WERI-Rb-1 (cell line): ENCODE measurements around the gene PARP14.

Experiments used
- DNase-seq: peaks from one replicate; pipeline ENCODE4 v3.0.0-alpha.2; 2020
- H3K27ac ChIP-seq: fragments of 250-450 bp; sonication (Bioruptor Pico); 2 replicates; pipeline ENCODE4 v1.5.1; 2020; ENCODE audit warnings: mild to moderate bottlenecking, moderate library complexity
- H3K27me3 ChIP-seq: fragments of 250-450 bp; sonication (Bioruptor Pico); 2 replicates; pipeline ENCODE4 v1.5.1; 2021; ENCODE audit warnings: mild to moderate bottlenecking, low read depth, moderate library complexity; ENCODE audit not compliant: insufficient read depth, severe bottlenecking
- H3K36me3 ChIP-seq: fragments of 250-450 bp; sonication (Bioruptor Pico); 2 replicates; pipeline ENCODE4 v1.5.1; 2020; ENCODE audit warnings: mild to moderate bottlenecking, moderate library complexity
- H3K4me3 ChIP-seq: 2 replicates; pipeline ENCODE4 v1.5.1; 2011; ENCODE audit warnings: low read depth, mild to moderate bottlenecking, control low read depth, low read length
- H3K9me3 ChIP-seq: fragments of 250-450 bp; sonication (Bioruptor Pico); 2 replicates; pipeline ENCODE4 v1.5.1; 2021; ENCODE audit warnings: mild to moderate bottlenecking, moderate library complexity; ENCODE audit not compliant: severe bottlenecking
- TF ChIP-seq, protein P1 (sequence below): IDR thresholded peaks from 2 replicates; pipeline ENCODE4 v1.5.1; 2011; ENCODE audit warnings: low read depth, mild to moderate bottlenecking, control low read depth, inconsistent platforms, low read length

Gene PARP14, protein sequence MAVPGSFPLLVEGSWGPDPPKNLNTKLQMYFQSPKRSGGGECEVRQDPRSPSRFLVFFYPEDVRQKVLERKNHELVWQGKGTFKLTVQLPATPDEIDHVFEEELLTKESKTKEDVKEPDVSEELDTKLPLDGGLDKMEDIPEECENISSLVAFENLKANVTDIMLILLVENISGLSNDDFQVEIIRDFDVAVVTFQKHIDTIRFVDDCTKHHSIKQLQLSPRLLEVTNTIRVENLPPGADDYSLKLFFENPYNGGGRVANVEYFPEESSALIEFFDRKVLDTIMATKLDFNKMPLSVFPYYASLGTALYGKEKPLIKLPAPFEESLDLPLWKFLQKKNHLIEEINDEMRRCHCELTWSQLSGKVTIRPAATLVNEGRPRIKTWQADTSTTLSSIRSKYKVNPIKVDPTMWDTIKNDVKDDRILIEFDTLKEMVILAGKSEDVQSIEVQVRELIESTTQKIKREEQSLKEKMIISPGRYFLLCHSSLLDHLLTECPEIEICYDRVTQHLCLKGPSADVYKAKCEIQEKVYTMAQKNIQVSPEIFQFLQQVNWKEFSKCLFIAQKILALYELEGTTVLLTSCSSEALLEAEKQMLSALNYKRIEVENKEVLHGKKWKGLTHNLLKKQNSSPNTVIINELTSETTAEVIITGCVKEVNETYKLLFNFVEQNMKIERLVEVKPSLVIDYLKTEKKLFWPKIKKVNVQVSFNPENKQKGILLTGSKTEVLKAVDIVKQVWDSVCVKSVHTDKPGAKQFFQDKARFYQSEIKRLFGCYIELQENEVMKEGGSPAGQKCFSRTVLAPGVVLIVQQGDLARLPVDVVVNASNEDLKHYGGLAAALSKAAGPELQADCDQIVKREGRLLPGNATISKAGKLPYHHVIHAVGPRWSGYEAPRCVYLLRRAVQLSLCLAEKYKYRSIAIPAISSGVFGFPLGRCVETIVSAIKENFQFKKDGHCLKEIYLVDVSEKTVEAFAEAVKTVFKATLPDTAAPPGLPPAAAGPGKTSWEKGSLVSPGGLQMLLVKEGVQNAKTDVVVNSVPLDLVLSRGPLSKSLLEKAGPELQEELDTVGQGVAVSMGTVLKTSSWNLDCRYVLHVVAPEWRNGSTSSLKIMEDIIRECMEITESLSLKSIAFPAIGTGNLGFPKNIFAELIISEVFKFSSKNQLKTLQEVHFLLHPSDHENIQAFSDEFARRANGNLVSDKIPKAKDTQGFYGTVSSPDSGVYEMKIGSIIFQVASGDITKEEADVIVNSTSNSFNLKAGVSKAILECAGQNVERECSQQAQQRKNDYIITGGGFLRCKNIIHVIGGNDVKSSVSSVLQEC (N-terminal part only)

DNA sequence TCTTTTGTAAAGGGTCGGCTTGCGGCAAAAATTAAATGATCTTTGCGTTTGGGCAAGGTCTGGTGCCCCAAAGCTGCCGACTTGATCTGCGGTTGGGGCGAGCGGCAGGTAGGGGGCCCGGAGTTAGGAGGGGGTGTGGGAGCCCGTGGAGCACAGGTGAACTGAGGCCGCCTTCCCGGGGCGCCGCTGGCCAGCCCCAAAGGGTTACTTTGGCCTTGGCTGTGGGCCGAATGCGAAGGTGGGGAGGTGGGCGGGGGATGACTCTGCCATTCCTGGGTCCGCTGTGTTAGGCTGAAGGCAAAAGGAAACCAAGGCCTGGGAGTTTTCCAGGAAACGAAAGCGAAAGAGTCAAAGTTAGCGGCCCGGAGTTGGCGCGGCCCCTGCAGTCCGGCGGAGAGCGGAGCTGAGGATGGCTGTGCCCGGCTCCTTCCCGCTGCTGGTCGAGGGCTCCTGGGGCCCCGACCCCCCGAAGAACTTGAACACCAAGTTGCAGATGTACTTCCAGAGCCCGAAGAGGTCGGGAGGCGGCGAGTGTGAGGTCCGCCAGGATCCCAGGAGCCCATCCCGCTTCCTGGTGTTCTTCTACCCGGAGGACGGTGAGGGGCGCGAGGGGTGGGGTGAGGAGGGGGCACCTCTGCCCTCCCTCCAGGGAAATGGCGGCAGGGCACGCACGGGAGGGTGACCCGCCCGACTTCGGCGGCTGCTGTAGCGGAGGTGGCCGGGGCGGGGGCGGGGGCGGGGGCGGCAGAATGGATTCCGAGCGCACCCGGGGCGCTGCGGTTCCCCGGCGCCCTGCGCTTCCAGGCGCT is at the start of gene PARP14:
PARP14 (plus strand) TSS at position 365 of the 809 bp plus-strand sequence; CDS start at position 410, 45 bp downstream.
- Histone ChIP-seq H3K4me3 (peak within 1 kb of the TSS; percentile 64), H3K9me3 (no peaks in the 10 kb centered on the region), H3K27me3 (no peaks in the 10 kb centered on the region), H3K36me3 (no peaks in the 10 kb centered on the region), H3K27ac (no peak within 1 kb of the TSS)
- peak; percentile 22 for DNase-seq
- TF ChIP-seq, protein P1, sequence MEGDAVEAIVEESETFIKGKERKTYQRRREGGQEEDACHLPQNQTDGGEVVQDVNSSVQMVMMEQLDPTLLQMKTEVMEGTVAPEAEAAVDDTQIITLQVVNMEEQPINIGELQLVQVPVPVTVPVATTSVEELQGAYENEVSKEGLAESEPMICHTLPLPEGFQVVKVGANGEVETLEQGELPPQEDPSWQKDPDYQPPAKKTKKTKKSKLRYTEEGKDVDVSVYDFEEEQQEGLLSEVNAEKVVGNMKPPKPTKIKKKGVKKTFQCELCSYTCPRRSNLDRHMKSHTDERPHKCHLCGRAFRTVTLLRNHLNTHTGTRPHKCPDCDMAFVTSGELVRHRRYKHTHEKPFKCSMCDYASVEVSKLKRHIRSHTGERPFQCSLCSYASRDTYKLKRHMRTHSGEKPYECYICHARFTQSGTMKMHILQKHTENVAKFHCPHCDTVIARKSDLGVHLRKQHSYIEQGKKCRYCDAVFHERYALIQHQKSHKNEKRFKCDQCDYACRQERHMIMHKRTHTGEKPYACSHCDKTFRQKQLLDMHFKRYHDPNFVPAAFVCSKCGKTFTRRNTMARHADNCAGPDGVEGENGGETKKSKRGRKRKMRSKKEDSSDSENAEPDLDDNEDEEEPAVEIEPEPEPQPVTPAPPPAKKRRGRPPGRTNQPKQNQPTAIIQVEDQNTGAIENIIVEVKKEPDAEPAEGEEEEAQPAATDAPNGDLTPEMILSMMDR, result no peak

DNA sequence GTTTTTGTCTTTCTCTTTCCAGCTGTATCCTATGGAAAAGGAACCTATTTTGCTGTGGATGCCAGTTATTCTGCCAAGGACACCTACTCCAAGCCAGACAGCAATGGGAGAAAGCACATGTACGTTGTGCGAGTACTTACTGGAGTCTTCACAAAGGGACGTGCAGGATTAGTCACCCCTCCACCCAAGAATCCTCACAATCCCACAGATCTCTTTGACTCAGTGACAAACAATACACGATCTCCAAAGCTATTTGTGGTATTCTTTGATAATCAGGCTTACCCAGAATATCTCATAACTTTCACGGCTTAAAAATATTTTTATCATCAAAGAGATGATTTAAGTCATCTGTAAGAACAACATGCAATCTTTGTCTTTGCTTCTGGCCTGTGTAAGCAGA is 44.9 kb upstream of the PARP14 start:
- Histone ChIP-seq H3K36me3 (no peaks in the 10 kb centered on the region), H3K9me3 (no peaks in the 10 kb centered on the region), H3K4me3 (no peak overlapping the region), H3K27ac (no peak overlapping the region), H3K27me3 (no peaks in the 10 kb centered on the region)
- TF ChIP-seq, protein P1, result no peak
- no peak for DNase-seq

DNA sequence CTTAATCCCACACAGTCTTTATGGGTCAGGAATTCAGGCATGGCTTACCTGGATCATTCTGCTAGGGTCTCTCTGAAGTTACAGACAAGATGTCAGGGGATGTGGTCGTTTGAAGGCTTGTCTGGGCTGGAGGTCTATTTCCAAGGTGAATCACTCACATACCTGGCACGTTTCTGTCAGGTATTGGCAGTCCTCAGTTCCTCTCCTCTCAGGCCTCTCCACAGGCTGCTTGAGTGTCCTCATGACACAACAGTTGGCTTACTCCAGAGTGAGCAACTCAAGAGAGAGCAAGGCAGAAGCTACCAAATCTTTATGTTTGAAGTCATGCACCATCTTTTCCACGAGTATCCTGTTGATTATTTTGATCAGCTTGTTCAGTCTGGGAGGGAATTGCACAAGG is 43.9 kb upstream of the PARP14 start:
- Histone ChIP-seq H3K4me3 (no peak overlapping the region), H3K36me3 (no peaks in the 10 kb centered on the region), H3K27me3 (no peaks in the 10 kb centered on the region), H3K27ac (no peak overlapping the region), H3K9me3 (no peaks in the 10 kb centered on the region)
- TF ChIP-seq, protein P1, result no peak
- no peak for DNase-seq

DNA sequence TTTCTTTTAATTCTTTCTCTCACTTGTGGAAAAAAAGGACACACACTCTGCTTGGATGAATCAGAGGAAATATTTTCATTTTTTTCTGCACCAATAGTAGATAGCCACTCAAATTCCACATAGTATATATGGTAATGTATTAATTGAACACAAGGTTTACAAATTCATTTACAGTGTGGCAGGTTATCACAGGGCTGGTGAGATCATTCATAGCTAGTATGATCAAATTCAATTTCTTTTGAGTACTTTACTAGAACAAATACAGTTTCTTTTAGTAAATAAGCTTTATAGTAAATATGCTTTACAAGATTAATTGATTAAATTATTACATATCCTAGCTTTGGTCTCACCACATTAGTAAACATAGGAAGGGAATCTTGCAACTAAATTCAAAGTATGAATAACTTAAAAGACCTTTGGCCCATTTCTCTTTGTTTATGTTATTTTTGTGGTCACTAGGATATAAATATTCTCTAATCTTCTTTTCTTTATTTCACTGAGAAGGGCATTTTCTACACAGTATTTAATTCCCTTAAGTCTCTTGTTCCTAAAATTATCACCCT is 40.1 kb upstream of the PARP14 start:
- no peaks in the 10 kb centered on the region for H3K27me3 ChIP-seq
- H3K27ac ChIP-seq, result no peak overlapping the region
- no peak overlapping the region for H3K4me3 ChIP-seq
- TF ChIP-seq, protein P1, result no peak
- DNase-seq, result no peak
- no peaks in the 10 kb centered on the region for H3K9me3 ChIP-seq
- H3K36me3 ChIP-seq, result no peaks in the 10 kb centered on the region
